IPS DF 4.7 (cell line): ENCODE measurements around the gene NOP53.
"Not testable (repeated sequence)": the region's sequence is repeated elsewhere in the genome, so short reads cannot be mapped to it uniquely, and the experiment has no call there.

Experiments
- DNase-seq: peaks from one replicate; pipeline ENCODE4 v3.0.0-alpha.2; 2013; ENCODE audit warnings: low spot score; ENCODE audit errors: extremely low read depth

The NOP53 gene

GRCh38 chr19:47754206-47755064, 9.1 kb downstream of the NOP53 start:
- DNase-seq = no peak

DNA sequence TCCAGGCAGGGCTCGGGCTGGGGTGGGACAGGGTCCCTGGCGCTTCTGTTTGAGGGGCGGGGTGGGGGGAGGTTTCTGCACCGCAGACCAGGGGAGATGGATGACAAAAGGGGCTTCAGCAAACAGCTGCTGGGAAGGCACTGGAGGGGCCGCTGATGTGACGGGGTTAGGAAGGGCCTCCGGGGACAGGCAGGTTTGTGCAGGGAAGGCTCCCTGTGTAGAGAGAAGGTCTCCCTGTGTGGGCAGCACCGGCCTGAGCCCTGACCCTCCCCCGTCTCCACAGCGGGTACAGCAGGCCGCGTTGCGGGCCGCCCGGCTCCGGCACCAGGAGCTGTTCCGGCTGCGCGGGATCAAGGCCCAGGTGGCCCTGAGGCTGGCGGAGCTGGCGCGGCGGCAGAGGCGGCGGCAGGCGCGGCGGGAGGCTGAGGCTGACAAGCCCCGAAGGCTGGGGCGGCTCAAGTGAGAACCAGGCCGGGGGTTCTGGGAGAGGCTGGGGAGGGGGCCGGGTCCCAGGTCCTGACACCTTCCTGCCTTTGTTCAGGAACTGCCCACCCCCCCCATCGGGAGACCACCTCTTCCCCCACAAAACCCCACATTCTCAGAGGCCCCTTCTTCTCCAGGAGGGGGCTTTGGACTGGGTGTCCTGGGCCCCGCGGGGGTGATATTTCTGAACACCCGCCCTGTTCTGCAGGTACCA, 9.9 kb downstream of the NOP53 start:
- no peak for DNase-seq

GRCh38 chr19:47755762-47756626, 10.6 kb downstream of the NOP53 start:
- DNase-seq = no peak

GRCh38 chr19:47756627-47756929, 11.2 kb downstream of the NOP53 start:
- DNase-seq = no peak

- DNase-seq = no peak
Measured at GRCh38 chr19:47756953-47757608, 11.7 kb downstream of the NOP53 start.

GRCh38 chr19:47757617-47758442, 12.5 kb downstream of the NOP53 start:
- DNase-seq = no peak

DNA sequence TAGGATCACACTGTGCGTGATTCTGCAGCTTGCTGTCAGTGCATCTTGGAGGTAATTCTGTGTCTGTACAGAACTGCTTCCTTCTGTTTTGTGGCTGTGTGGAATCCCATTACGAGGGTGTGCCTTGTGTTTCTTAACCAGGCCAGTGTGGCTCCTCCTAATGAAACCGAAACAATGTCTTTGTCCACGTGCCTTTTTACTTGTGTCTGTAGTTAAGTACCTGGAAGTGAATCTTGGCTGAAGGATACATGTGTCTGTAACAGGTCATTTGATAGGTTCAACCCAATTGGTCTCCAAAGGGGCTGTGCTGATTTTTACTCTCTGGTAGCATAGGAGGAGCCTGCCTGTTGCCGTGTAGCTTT, 13.1 kb downstream of the NOP53 start:
- no peak for DNase-seq

DNA sequence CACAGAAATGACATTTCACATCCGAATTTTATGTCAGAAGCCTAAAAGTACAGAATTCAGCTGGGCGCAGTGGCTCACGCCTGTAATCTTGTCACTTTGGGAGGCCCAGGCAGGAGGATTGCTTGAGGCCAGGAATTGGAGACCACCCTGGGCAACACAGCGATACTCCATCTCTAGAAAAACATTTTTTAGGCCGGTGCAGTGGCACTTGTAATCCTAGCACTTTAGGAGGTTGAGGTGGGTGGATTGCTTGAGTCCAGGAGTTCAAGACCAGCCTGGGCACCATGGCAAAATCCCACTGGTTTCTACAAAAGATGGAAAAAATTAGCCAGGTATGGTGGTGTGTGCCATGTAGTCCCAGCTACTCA, 15.3 kb downstream of the NOP53 start:
- DNase-seq = no peak

DNA sequence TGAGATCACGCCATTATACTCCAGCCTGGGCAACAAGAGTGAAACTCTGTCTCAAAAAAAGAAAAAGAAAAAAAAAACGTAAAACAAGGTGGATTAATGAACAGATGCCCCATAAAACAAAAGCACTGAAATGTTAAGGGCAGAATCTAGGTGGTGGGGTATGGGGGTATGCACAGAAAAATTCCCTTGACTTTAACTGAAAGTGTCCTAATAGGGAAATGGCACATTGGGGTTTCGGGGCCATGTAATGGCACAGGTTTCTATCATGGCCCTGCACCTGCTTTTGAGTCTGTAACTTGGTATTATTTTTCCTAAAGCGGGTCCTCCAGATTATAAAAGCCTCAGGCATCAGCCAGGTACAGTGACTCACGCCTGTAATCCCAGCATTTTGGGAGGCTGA, 16.2 kb downstream of the NOP53 start:
- DNase-seq = no peak

- no peak for DNase-seq
Measured at GRCh38 chr19:47762151-47762550, 16.8 kb downstream of the NOP53 start.

- DNase-seq = no peak
Measured at GRCh38 chr19:47762615-47763308, 17.4 kb downstream of the NOP53 start.

DNA sequence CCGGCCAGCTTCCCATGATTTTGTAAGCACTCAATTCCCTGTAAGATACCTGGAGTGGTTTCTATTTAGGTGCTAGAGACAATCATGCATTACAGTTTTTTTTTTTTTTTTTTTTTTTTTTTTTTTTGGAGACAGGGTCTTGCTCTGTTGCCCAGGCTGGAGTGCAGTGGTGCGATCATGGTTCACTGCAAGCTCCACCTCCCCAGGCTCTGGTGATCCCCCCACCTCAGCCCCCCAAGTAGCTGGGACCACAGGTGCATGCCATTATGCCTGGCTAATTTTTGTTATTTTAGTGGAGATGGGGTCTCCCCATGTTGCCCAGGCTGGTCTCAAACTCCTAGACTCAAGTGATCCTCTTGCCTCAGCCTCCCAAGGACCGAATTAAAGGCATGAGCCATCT, 19.4 kb downstream of the NOP53 start:
- not testable (repeated sequence) for DNase-seq

GRCh38 chr19:47765523-47766358, 20.4 kb downstream of the NOP53 start:
- DNase-seq = no peak

DNA sequence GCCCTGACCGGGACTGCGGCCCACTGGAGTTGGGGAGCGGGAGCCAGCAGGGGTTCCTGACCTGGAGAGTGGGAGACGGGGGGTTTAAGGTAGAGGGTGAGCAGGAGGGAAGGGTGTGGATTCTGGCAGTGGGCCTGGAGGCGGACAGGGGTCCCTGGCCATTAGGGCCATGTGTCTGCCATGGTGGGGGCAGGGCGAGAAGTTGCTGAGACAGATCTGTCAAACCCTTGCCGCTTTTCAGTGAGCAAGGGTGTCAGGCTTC, 20.9 kb downstream of the NOP53 start:
- no peak for DNase-seq

DNA sequence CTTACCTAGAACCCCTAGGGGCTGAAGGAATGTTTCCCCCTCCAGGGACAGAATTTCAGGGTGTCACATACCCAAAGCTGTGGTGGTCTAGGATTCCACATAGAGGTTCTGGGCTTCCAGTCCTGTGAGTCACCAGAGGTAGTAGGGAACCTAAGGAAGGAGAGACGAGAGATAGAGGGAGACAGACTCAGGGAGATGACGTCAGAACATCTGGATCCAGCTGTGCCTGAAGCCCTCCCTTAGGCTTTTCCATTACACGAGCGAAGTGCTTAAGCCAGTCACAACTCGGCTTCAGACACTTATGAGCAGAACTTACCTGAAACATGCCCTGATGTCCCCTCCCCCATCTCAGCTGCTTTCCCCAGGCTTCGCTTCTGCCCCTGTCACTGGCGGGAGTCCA, 21.3 kb downstream of the NOP53 start:
- no peak for DNase-seq

DNA sequence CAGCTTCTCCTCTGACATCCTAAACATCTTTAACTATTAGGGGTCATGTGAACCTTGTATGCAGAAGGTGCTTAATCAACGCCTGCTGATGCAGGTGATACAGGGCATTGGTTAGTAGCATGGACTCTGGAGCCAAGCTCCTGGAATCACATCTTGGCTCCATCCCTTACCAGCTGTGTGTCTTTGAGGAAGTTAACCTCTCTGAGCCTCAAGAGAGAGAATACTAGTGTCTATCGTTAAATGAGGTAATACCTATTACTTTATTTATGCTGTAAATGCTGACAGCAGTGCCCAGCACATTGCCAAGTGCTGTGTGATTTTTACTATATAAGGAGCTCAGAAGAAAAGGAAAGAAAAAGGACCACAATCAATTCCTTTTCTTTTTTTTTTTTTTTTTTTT, 22.0 kb downstream of the NOP53 start:
- no peak for DNase-seq

DNA sequence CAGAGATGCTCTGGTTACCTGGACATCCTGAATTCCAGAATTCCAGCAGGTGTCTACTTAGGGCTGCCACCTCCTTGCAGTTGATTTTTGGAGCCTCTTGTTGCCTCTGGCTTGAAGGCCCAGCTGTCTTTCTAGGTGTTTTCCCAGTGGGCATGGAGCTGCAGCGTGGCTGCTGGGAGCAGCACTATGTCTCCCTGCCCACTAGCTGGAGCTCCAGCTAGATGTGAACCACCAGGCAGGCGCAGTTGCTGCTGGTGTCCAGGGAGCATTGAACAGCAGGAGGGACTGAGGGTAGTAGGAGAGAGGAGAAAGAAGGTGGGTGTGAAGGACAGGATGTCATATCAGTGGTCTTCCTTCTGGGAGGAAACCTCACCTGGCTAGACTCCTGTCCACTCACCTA, 23.3 kb downstream of the NOP53 start:
- DNase-seq = no peak

GRCh38 chr19:47769534-47769933, 24.2 kb downstream of the NOP53 start:
- no peak for DNase-seq

- not testable (repeated sequence) for DNase-seq
Measured at GRCh38 chr19:47771291-47771690, 25.9 kb downstream of the NOP53 start.

DNA sequence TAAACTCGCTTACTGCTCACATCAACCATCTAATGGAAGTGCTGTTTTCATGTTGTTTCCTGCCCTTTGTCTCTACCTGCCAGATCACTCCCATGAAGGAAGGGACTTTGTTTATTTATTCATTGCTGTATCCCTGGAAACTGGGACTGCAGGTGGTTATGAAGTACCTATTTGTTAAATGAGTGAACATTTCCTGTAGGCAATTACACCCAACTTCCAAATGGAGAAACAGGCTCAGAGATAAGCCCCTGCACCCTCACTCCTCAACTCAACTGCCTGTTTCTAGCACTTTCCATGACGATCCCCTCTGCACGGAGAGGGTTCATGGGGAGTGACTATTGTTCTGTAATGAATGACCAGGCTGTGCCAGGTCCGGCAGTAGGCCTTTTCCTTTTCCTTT, 31.2 kb downstream of the NOP53 start:
- no peak for DNase-seq
